ENCODE data around the gene CRTC1. TPM values are rescaled to one million over a fixed set of nuclear protein-coding genes. Genes with fewer than 3 reads are reported as not detected.
"Not testable (repeated sequence)": the region's sequence is repeated elsewhere in the genome, so short reads cannot be mapped to it uniquely, and the experiment has no call there.

CRTC1 gene
- total RNA-seq, 2 experiments from 2014 or later: 5.9 to 6.4 TPM

- Mint-ChIP-seq H3K27me3 (peaks cover 49% of the 10 kb centered on the region), H3K4me1 (no peaks in the 10 kb centered on the region), H3K4me3 (no peak overlapping the region), H3K9me3 (ENCODE audit: low read depth) (no peaks in the 10 kb centered on the region), H3K36me3 (no peaks in the 10 kb centered on the region), H3K27ac (no peak overlapping the region)
- CTCF ChIA-PET: interaction anchor here (0.7 kb wide), 1 partner anchor 51 kb away, joined by 3 read pairs; no protein-coding TSS in a partner anchor
- ATAC-seq (no peak), DNase-seq (no peak)
Observed at GRCh38 chr19:18796239-18796638, 112.8 kb downstream of the CRTC1 start.

- ATAC-seq (no peak), DNase-seq (no peak)
- Mint-ChIP-seq H3K4me3 (no peak overlapping the region), H3K27me3 (peaks cover 26% of the 10 kb centered on the region), H3K36me3 (no peaks in the 10 kb centered on the region), H3K27ac (no peak overlapping the region), H3K9me3 (ENCODE audit: low read depth) (no peaks in the 10 kb centered on the region), H3K4me1 (no peaks in the 10 kb centered on the region)
- CTCF ChIA-PET: no interaction called here
Observed at GRCh38 chr19:18798384-18799352, 115.2 kb downstream of the CRTC1 start.

GRCh38 chr19:18799389-18799970, 116.0 kb downstream of the CRTC1 start:
- no peak overlapping the region for H3K4me3 Mint-ChIP-seq
- no peaks in the 10 kb centered on the region for H3K9me3 Mint-ChIP-seq (ENCODE audit: low read depth)
- no peaks in the 10 kb centered on the region for H3K36me3 Mint-ChIP-seq
- no peaks in the 10 kb centered on the region for H3K4me1 Mint-ChIP-seq
- H3K27ac Mint-ChIP-seq: no peak overlapping the region
- DNase-seq (no peak), ATAC-seq (no peak)
- CTCF ChIA-PET: interaction anchor here (1.6 kb wide), 1 partner anchor 32 kb away, joined by 3 read pairs; the partner anchor contains the start of gene UPF1
- H3K27me3 Mint-ChIP-seq: peaks cover 21% of the 10 kb centered on the region

- DNase-seq (no peak), ATAC-seq (no peak)
- Mint-ChIP-seq H3K9me3 (ENCODE audit: low read depth) (no peaks in the 10 kb centered on the region), H3K27ac (no peak overlapping the region), H3K36me3 (no peaks in the 10 kb centered on the region), H3K4me1 (no peaks in the 10 kb centered on the region), H3K4me3 (no peak overlapping the region), H3K27me3 (peaks cover 16% of the 10 kb centered on the region)
- CTCF ChIA-PET: interaction anchor here (1.6 kb wide), 1 partner anchor 32 kb away, joined by 3 read pairs; the partner anchor contains the start of gene UPF1
Observed at GRCh38 chr19:18800079-18800478, 116.6 kb downstream of the CRTC1 start.

- Mint-ChIP-seq H3K4me1 (no peaks in the 10 kb centered on the region), H3K27me3 (peaks cover 16% of the 10 kb centered on the region), H3K9me3 (ENCODE audit: low read depth) (no peaks in the 10 kb centered on the region), H3K4me3 (no peak overlapping the region), H3K36me3 (no peaks in the 10 kb centered on the region), H3K27ac (no peak overlapping the region)
- CTCF ChIA-PET: interaction anchor here (1.5 to 1.6 kb wide), 2 partner anchors 31 to 46 kb away, joined by 3 to 4 read pairs; partner anchors contain the start of gene UPF1
- no peak for ATAC-seq
- no peak for DNase-seq
Observed at GRCh38 chr19:18800636-18801035, 117.2 kb downstream of the CRTC1 start.

- H3K4me1 Mint-ChIP-seq: no peaks in the 10 kb centered on the region
- H3K9me3 Mint-ChIP-seq (ENCODE audit: low read depth): no peaks in the 10 kb centered on the region
- no peaks in the 10 kb centered on the region for H3K36me3 Mint-ChIP-seq
- DNase-seq (no peak), ATAC-seq (no peak)
- no peak overlapping the region for H3K27ac Mint-ChIP-seq
- peaks cover 5% of the 10 kb centered on the region for H3K27me3 Mint-ChIP-seq
- CTCF ChIA-PET: interaction anchor here (1.2 kb wide), 1 partner anchor 14 kb away, joined by 4 read pairs; no protein-coding TSS in a partner anchor
- no peak overlapping the region for H3K4me3 Mint-ChIP-seq
Observed at GRCh38 chr19:18802354-18802753, 118.9 kb downstream of the CRTC1 start.

GRCh38 chr19:18803550-18804138, 120.2 kb downstream of the CRTC1 start:
- H3K36me3 Mint-ChIP-seq: no peaks in the 10 kb centered on the region
- no peak overlapping the region for H3K27ac Mint-ChIP-seq
- peaks cover 3% of the 10 kb centered on the region for H3K27me3 Mint-ChIP-seq
- CTCF ChIA-PET: interaction anchor here (0.9 kb wide), 1 partner anchor 33 kb away, joined by 4 read pairs; no protein-coding TSS in a partner anchor
- no peaks in the 10 kb centered on the region for H3K4me1 Mint-ChIP-seq
- H3K4me3 Mint-ChIP-seq: no peak overlapping the region
- no peak for ATAC-seq
- no peaks in the 10 kb centered on the region for H3K9me3 Mint-ChIP-seq (ENCODE audit: low read depth)
- DNase-seq: no peak

GRCh38 chr19:18804139-18804601, 120.7 kb downstream of the CRTC1 start:
- Mint-ChIP-seq H3K4me3 (no peak overlapping the region), H3K4me1 (no peaks in the 10 kb centered on the region), H3K9me3 (ENCODE audit: low read depth) (no peaks in the 10 kb centered on the region), H3K36me3 (no peaks in the 10 kb centered on the region), H3K27me3 (peaks cover 3% of the 10 kb centered on the region), H3K27ac (no peak overlapping the region)
- CTCF ChIA-PET: no interaction called here
- ATAC-seq (no peak), DNase-seq (no peak)

- H3K27me3 Mint-ChIP-seq: peaks cover 6% of the 10 kb centered on the region
- DNase-seq (no peak), ATAC-seq (no peak)
- H3K36me3 Mint-ChIP-seq: no peaks in the 10 kb centered on the region
- no peak overlapping the region for H3K27ac Mint-ChIP-seq
- peaks cover 3% of the 10 kb centered on the region for H3K4me1 Mint-ChIP-seq
- no peaks in the 10 kb centered on the region for H3K9me3 Mint-ChIP-seq (ENCODE audit: low read depth)
- H3K4me3 Mint-ChIP-seq: no peak overlapping the region
- CTCF ChIA-PET: no interaction called here
Observed at GRCh38 chr19:18804643-18805042, 121.2 kb downstream of the CRTC1 start.

- ATAC-seq (no peak), DNase-seq (no peak)
- no peak overlapping the region for H3K4me3 Mint-ChIP-seq
- H3K36me3 Mint-ChIP-seq: no peaks in the 10 kb centered on the region
- H3K27ac Mint-ChIP-seq: no peak overlapping the region
- no peaks in the 10 kb centered on the region for H3K9me3 Mint-ChIP-seq (ENCODE audit: low read depth)
- H3K4me1 Mint-ChIP-seq: peaks cover 4% of the 10 kb centered on the region
- CTCF ChIA-PET: no interaction called here
- H3K27me3 Mint-ChIP-seq: peaks cover 13% of the 10 kb centered on the region
Observed at GRCh38 chr19:18807861-18808331, 124.4 kb downstream of the CRTC1 start.

GRCh38 chr19:18809149-18809868, 125.8 kb downstream of the CRTC1 start:
- Mint-ChIP-seq H3K9me3 (ENCODE audit: low read depth) (no peaks in the 10 kb centered on the region), H3K27ac (no peak overlapping the region), H3K4me1 (peaks cover 4% of the 10 kb centered on the region), H3K36me3 (no peaks in the 10 kb centered on the region), H3K4me3 (no peak overlapping the region), H3K27me3 (peaks cover 13% of the 10 kb centered on the region)
- ATAC-seq (no peak), DNase-seq (no peak)
- CTCF ChIA-PET: no interaction called here

- H3K9me3 Mint-ChIP-seq (ENCODE audit: low read depth); H3K27ac Mint-ChIP-seq; DNase-seq; ATAC-seq; H3K4me1 Mint-ChIP-seq; CTCF ChIA-PET; H3K4me3 Mint-ChIP-seq; H3K36me3 Mint-ChIP-seq: not testable (repeated sequence)
- peaks cover 13% of the 10 kb centered on the region for H3K27me3 Mint-ChIP-seq
Observed at GRCh38 chr19:18811638-18812037, 128.2 kb downstream of the CRTC1 start.

GRCh38 chr19:18814063-18814462, 130.6 kb downstream of the CRTC1 start:
- Mint-ChIP-seq H3K9me3 (ENCODE audit: low read depth) (no peaks in the 10 kb centered on the region), H3K27me3 (peaks cover 10% of the 10 kb centered on the region), H3K4me1 (peaks cover 4% of the 10 kb centered on the region), H3K4me3 (no peak overlapping the region), H3K27ac (no peak overlapping the region), H3K36me3 (no peaks in the 10 kb centered on the region)
- DNase-seq (no peak), ATAC-seq (no peak)
- CTCF ChIA-PET: interaction anchor here (1.1 kb wide), 1 partner anchor 18 kb away, joined by 3 read pairs; the partner anchor contains the start of gene UPF1
